ENCODE data around the gene TIAL1.
"Not testable (repeated sequence)": the region's sequence is repeated elsewhere in the genome, so short reads cannot be mapped to it uniquely, and the experiment has no call there.

TIAL1 gene

GRCh38 chr10:119596537-119597404, at the start of gene TIAL1:
Gene TIAL1, minus strand, starts transcription at chr10:119596964. Its CDS starts 499 bp downstream, at chr10:119596465.
- DNase-seq: peak; percentile 90

- no peak for DNase-seq
These were observed 48.2 kb upstream of the TIAL1 start for GRCh38 chr10:119644994-119645393.

- no peak for DNase-seq
These were observed 47.5 kb upstream of the TIAL1 start for GRCh38 chr10:119644205-119644814.

- DNase-seq: no peak
These were observed 46.8 kb upstream of the TIAL1 start for GRCh38 chr10:119643306-119644204.

GRCh38 chr10:119642556-119643111, 45.9 kb upstream of the TIAL1 start:
- no peak for DNase-seq

- no peak for DNase-seq
These were observed 44.2 kb upstream of the TIAL1 start for GRCh38 chr10:119640875-119641526.

- DNase-seq: no peak
These were observed 43.6 kb upstream of the TIAL1 start for GRCh38 chr10:119640384-119640783.

GRCh38 chr10:119638982-119639381, 42.2 kb upstream of the TIAL1 start:
- no peak for DNase-seq

GRCh38 chr10:119637631-119638030, 40.9 kb upstream of the TIAL1 start:
- DNase-seq: no peak

- no peak for DNase-seq
These were observed 37.4 kb upstream of the TIAL1 start for GRCh38 chr10:119634219-119634544.

GRCh38 chr10:119633538-119634218, 36.9 kb upstream of the TIAL1 start:
- no peak for DNase-seq

GRCh38 chr10:119630300-119630699, 33.5 kb upstream of the TIAL1 start:
- no peak for DNase-seq

- DNase-seq: no peak
These were observed 29.0 kb upstream of the TIAL1 start for GRCh38 chr10:119625570-119626280.

- DNase-seq: no peak
These were observed 24.3 kb upstream of the TIAL1 start for GRCh38 chr10:119621078-119621384.

- DNase-seq: no peak
These were observed 23.7 kb upstream of the TIAL1 start for GRCh38 chr10:119620241-119621077.

- DNase-seq: not testable (repeated sequence)
These were observed 23.0 kb upstream of the TIAL1 start for GRCh38 chr10:119619811-119620210.

GRCh38 chr10:119619215-119619614, 22.5 kb upstream of the TIAL1 start:
- DNase-seq: no peak

GRCh38 chr10:119616882-119617570, 20.3 kb upstream of the TIAL1 start:
- no peak for DNase-seq

GRCh38 chr10:119614686-119615085, 17.9 kb upstream of the TIAL1 start:
- no peak for DNase-seq

GRCh38 chr10:119613741-119614140, 17.0 kb upstream of the TIAL1 start:
- no peak for DNase-seq

All from activated naive CD4-positive, alpha-beta T cell treated with anti-CD3 and anti-CD28 coated beads, Interleukin-2, amount 50 U/mL, for 16 hours (primary cell).